HL-60 (cell line): ENCODE data around the gene FITM2.

ENCODE experiments used
- DNase-seq, 2 experiments: peaks; one replicate each; pipeline ENCODE4 v3.0.0-alpha.2; 2010 to 2020; ENCODE audit warnings: low read depth in 1 of 2, low spot score in 1 of 2
- H3K27ac ChIP-seq: fragments of 250-450 bp; sonication (Bioruptor Pico); replicated peaks from 2 replicates; pipeline ENCODE4 v1.5.1; 2020; ENCODE audit warnings: mild to moderate bottlenecking, moderate library complexity
- H3K27me3 ChIP-seq: fragments of 250-450 bp; sonication (Bioruptor Pico); 2 replicates; pipeline ENCODE4 v1.5.1; 2021; ENCODE audit warnings: mild to moderate bottlenecking, moderate library complexity; ENCODE audit not compliant: insufficient read depth, poor library complexity, severe bottlenecking
- H3K4me3 ChIP-seq: replicated peaks from 2 replicates; pipeline ENCODE4 v1.5.1; 2011; ENCODE audit warnings: mild to moderate bottlenecking, control low read depth, low read length; ENCODE audit not compliant: insufficient read depth
- CTCF ChIP-seq: IDR thresholded peaks from one replicate; pipeline ENCODE4 v1.5.1; 2011; ENCODE audit warnings: low read length, control low read depth, inconsistent platforms; ENCODE audit not compliant: insufficient read depth
- GABPA ChIP-seq: IDR thresholded peaks from 2 replicates; pipeline ENCODE4 v1.6.1; 2012; ENCODE audit warnings: low read depth
- POLR2AphosphoS5 ChIP-seq: IDR thresholded peaks from 2 replicates; pipeline ENCODE4 v1.6.1; 2012; ENCODE audit warnings: low read depth
- SPI1 ChIP-seq: IDR thresholded peaks from 2 replicates; pipeline ENCODE4 v1.6.1; 2012; ENCODE audit warnings: low read depth, mild to moderate bottlenecking, borderline replicate concordance
- TF ChIP-seq, protein P1 (sequence below): IDR thresholded peaks from 2 replicates; pipeline ENCODE4 v1.6.1; 2012; ENCODE audit warnings: low read depth; ENCODE audit not compliant: insufficient replicate concordance

Gene FITM2

GRCh38 chr20:44255942-44256341 lies 55.1 kb downstream of the FITM2 start:
- H3K27ac ChIP-seq: no peak overlapping the region
- H3K4me3 ChIP-seq: no peak overlapping the region
- TF ChIP-seq GABPA (no peak), CTCF (no peak), SPI1 (no peak), POLR2AphosphoS5 (no peak)
- TF ChIP-seq, protein P1, sequence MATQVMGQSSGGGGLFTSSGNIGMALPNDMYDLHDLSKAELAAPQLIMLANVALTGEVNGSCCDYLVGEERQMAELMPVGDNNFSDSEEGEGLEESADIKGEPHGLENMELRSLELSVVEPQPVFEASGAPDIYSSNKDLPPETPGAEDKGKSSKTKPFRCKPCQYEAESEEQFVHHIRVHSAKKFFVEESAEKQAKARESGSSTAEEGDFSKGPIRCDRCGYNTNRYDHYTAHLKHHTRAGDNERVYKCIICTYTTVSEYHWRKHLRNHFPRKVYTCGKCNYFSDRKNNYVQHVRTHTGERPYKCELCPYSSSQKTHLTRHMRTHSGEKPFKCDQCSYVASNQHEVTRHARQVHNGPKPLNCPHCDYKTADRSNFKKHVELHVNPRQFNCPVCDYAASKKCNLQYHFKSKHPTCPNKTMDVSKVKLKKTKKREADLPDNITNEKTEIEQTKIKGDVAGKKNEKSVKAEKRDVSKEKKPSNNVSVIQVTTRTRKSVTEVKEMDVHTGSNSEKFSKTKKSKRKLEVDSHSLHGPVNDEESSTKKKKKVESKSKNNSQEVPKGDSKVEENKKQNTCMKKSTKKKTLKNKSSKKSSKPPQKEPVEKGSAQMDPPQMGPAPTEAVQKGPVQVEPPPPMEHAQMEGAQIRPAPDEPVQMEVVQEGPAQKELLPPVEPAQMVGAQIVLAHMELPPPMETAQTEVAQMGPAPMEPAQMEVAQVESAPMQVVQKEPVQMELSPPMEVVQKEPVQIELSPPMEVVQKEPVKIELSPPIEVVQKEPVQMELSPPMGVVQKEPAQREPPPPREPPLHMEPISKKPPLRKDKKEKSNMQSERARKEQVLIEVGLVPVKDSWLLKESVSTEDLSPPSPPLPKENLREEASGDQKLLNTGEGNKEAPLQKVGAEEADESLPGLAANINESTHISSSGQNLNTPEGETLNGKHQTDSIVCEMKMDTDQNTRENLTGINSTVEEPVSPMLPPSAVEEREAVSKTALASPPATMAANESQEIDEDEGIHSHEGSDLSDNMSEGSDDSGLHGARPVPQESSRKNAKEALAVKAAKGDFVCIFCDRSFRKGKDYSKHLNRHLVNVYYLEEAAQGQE: no peak
- no peaks in the 10 kb centered on the region for H3K27me3 ChIP-seq
- no peak for DNase-seq

GRCh38 chr20:44254073-44254472 lies 56.9 kb downstream of the FITM2 start:
- no peak for DNase-seq
- H3K27ac ChIP-seq: no peak overlapping the region

DNA sequence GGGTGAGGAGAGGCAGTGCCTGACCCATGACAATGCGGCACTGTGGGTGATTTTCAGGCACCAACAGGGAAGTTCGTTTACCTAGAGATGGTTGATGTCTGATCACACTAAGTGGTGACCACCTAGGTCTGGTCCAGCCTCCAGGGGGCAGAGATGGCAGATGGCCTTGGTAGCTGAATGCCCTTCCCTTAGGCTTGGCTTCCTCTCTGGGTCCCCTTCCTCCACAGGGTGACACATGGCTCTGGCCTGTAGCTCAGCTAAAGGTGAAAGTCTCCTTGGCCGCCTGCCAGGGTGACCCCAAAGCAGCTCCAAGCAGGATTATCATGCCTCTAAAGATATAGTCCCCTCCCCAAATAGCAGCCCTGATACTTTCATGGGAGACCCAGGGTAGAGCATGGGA lies 57.5 kb downstream of the FITM2 start:
- no peak for DNase-seq
- no peaks in the 10 kb centered on the region for H3K27me3 ChIP-seq
- TF ChIP-seq CTCF (no peak), SPI1 (no peak), GABPA (no peak), POLR2AphosphoS5 (no peak)
- TF ChIP-seq, protein P1: no peak

More at GRCh38 chr20:44254073-44254472, 56.9 kb downstream of the FITM2 start:
- TF ChIP-seq POLR2AphosphoS5: no peak
- TF ChIP-seq CTCF: no peak
- no peak for TF ChIP-seq SPI1
- TF ChIP-seq GABPA: no peak
- TF ChIP-seq, protein P1: no peak
- no peaks in the 10 kb centered on the region for H3K27me3 ChIP-seq
- no peak overlapping the region for H3K4me3 ChIP-seq

More for the DNA sequence above, 57.5 kb downstream of the FITM2 start:
- H3K27ac ChIP-seq: no peak overlapping the region
- H3K4me3 ChIP-seq: no peak overlapping the region
